Right ventricle myocardium superior (tissue), 1 donor: ENCODE data around the gene AKAP8L. TPM values are rescaled to one million over a fixed set of nuclear protein-coding genes. Genes with fewer than 3 reads are reported as not detected.
A peak's percentile ranks its signal among the peaks of the same experiment; 100 is the strongest.

Experiments used
- ATAC-seq: fragments of 200-7000 bp; cut with Tn5 transposase; one replicate; pipeline ENCODE4 v1.9.1; 2020; ENCODE audit warnings: mild to moderate bottlenecking; ENCODE audit not compliant: poor library complexity
- DNase-seq: peaks from one replicate; pipeline ENCODE4 v3.0.0-alpha.2; 2020
- intact Hi-C: fragments of 100-400 bp; cut with DNase I; formaldehyde crosslinking; loops from one replicate; pipeline ENCODE4 v1.11.2; 2022
- long read RNA-seq: library from polyadenylated mRNA; unstranded; transcript quantifications from one replicate; pipeline ENCODE4 v2.0.0, GENCODE V29; 2021
- total RNA-seq: library from RNA; stranded (reverse); fragmentation: NEBNext Ultra II Directional; extraction: Animal tissue kit (Norgen Biotek cat#: 25700); gene quantifications from one replicate; pipeline ENCODE4 v1.2.1, GENCODE V29; 2021
- donor health status: DM: no; HTN: yes; CAD: no; lungs with severe emphysema.

AKAP8L gene, protein sequence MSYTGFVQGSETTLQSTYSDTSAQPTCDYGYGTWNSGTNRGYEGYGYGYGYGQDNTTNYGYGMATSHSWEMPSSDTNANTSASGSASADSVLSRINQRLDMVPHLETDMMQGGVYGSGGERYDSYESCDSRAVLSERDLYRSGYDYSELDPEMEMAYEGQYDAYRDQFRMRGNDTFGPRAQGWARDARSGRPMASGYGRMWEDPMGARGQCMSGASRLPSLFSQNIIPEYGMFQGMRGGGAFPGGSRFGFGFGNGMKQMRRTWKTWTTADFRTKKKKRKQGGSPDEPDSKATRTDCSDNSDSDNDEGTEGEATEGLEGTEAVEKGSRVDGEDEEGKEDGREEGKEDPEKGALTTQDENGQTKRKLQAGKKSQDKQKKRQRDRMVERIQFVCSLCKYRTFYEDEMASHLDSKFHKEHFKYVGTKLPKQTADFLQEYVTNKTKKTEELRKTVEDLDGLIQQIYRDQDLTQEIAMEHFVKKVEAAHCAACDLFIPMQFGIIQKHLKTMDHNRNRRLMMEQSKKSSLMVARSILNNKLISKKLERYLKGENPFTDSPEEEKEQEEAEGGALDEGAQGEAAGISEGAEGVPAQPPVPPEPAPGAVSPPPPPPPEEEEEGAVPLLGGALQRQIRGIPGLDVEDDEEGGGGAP
- 74.5 TPM for total RNA-seq
- long read RNA-seq, transcript AKAP8L-201 (14 exons, 2,146 nt): major isoform, 147 of 203 reads
- long read RNA-seq, partial matches to known transcripts: 26 of 203 reads
- long read RNA-seq, other reads (novel, unspliced or antisense): 30 of 203 reads

DNA sequence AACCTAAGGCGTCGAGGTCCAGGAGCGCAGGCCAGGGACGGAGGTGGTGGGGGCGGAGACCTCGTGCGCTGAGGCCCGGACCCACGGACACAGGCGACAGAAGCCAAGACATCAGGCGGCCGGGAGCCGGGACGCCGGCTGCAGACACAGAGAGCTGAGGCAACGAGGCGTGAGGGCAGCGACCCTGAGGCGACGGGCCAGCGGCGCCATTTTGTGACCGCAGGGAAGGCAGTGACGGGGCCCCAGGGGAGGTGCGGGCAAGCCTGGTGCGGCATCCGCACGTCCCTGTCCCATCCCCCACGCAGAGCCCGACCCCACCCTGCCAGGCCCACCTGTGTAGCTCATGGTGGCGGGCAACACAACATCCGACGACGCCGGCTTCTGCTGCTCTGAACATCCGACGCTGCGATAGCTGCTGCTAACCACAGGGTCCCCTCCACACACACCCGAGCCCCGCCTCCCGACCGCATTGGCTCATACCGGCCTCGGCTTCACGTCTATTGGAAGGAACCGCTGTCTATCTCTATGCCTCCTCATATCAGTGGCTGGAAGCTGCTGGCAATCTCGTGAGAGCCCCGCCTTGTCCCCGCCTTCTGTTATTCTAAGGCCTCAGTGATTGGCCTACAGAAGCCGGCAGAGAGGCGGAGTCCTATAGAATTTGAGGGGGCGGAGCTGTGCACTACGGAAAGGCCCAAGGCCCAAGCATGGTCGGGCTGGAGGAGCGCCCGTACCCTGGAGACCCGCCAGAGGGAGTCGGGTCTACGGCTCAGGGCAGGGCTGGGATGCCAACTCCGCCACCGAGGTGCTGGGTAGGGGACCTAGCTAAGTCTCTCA, at the start of gene AKAP8L:
Gene AKAP8L, minus strand, starts transcription at position 410 of the 834 bp plus-strand sequence. Its CDS starts 65 bp downstream, at position 345.
- intact Hi-C loops: no loop called here
- ATAC-seq: peak; percentile 95
- DNase-seq: peak; percentile 99

DNA sequence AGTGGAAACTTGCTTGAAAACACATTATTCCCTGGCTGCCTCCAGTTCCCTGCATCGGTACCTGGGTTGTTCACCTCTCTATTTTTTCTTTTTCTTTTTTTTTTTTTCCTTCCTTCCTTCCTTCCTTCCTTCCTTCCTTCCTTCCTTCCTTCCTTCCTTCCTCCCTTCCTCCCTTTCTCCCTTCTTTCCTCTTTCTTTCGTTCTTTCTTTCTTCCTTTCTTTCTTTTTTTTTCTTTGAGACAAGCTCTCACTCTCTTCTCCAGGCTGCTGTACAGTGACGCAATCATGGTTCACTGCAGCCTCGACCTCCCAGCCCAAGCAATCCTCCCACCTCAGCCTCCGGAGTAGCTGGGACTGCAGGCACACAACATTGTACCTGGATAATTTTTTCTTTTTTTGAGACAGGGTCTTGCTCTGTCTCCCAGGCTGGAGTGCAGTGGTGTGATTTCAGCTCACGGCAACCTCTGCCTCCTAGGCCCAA, 49.0 kb upstream of the AKAP8L start:
- DNase-seq (no peak), ATAC-seq (no peak)
- intact Hi-C loops: no loop called here

DNA sequence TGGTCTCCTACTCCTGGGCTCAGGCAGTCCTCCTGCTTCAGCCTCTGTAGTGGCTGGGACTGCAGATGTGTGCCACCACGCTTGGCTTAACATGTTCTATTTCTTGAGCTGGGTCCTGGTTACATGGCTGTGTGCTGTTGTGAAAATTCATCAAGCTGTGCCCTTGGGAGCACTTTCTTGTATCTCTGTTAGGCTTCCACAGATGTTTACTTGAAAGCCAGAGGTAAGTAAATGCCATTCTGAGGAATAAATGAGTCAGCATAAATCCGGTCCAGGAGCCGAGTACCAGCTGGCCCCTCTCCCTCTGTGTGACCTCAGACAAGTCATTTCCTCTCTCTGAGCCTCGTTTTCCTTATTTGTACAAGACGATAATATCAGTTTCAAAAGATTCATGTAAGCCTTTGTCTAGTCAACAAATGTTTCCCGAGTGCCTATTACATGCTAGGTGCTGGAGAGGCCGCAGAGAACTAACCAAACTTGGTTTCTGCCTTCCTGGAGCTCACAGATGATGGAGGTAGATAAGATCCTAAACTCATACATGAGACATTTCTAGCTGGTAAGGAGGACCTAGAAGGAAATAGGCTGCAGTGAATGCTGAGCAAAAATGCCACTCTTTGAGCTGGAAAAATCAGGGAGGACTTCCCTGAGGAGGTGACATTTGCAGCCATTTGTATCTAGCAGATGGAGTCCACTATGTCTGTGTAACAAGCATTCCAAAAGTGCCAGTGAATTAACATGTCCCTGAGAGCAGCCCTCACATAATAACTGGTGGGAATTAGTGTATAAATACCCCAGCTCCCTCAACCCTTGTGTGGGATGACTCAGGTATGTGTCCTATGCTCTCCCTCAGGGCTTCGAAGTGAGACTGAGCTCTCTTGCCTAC, 48.3 kb upstream of the AKAP8L start:
- ATAC-seq (no peak), DNase-seq (no peak)
- intact Hi-C loops: no loop called here

DNA sequence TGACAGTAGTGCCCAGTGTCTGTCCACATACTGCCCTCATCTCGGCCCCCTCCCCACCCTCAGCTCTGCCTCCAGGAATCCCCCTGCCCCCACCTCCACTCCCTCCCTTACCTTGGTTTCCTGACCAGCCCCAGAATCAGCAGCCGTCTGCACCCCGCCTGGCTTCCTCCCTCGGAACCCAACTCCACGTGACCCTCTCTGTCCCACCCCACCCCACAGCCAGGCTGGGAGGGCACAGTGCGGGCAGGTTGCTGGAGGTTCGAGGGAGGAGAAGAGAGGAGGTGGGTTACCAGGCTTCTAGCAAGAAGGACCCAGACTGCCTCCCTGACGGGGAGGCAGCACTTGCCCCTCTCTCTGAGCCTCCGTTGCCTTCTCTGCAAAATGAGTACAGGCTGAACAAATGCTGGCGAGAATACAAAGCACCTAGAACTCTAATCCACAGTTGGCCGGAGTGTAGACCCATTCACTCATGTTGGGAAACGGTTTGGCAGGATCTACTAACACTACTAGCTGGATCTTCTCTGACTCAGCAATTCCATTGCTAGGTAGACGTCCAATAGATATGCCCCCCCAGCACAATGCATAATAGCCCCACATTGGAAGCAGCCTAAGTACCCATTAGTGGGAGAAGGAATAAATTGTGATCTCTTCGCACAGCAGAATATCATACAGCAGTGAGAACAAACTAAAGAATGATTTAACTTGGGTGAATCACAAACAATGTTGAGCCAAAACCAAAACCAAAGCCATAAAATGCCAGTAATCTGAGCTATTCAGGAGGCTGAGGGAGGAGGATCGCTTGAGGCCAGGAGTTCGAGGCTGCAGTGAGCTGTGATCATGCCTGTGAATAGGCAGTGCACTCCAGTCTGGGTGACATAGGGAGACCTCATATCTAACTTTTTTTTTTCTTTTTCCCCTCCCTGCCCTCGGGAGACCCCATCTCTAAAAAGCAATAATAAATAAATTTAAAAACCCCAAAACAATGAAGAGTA, 45.9 kb upstream of the AKAP8L start, which contains the start of gene RASAL3:
Gene RASAL3, minus strand, starts transcription at position 151 of the 992 bp plus-strand sequence. CDS start 186 bp downstream, outside the sequence.
- DNase-seq (no peak), ATAC-seq (peak; percentile 36)
- intact Hi-C loops: no loop called here

DNA sequence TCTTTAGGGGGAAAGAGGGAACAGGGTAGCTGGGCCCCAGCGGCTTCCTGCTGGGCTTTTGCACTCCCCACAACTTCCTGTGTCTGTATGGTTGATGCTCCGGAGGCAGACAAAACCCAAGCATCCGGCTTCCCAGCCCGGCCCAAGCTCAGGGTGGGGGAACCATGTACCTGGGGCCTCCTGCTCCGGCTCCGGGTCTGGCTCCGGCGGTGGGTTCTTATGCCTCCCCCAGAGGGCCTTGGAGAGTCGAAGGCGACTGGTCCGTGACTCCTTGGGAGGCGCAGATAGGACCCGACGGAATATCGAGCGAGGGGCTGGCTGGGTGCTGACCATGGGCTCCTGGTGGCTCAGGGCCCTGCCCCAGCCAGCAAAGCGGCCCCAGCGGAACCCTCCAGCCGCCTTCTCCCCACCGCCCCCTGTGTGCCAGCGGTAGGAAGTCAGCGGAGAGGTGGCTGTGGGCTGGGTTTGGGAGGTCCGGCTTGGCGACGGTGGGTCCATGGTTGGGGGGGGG, 45.1 kb upstream of the AKAP8L start:
- DNase-seq (peak; percentile 68), ATAC-seq (peak; percentile 58)
- intact Hi-C loops: no loop called here

DNA sequence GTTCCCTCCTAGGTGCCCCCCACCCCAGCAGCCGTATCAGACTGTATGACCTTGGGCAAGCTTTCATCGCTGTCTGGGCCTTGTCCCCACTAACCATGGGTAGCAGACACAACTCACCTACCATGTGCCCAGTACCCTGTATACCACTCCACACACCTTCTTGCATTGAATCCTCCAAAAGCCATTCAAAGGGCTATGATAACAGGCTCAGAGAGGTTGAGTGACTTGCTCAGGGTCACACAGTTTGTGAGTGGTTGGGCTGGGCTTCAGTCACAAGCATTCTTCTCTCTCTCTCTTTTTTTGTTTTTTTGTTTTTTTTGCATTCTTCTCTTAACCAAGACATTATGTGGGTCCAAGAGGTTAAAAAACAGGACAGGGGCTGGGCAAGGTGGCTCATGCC, 42.9 kb upstream of the AKAP8L start:
- intact Hi-C loops: no loop called here
- ATAC-seq (no peak), DNase-seq (no peak)

DNA sequence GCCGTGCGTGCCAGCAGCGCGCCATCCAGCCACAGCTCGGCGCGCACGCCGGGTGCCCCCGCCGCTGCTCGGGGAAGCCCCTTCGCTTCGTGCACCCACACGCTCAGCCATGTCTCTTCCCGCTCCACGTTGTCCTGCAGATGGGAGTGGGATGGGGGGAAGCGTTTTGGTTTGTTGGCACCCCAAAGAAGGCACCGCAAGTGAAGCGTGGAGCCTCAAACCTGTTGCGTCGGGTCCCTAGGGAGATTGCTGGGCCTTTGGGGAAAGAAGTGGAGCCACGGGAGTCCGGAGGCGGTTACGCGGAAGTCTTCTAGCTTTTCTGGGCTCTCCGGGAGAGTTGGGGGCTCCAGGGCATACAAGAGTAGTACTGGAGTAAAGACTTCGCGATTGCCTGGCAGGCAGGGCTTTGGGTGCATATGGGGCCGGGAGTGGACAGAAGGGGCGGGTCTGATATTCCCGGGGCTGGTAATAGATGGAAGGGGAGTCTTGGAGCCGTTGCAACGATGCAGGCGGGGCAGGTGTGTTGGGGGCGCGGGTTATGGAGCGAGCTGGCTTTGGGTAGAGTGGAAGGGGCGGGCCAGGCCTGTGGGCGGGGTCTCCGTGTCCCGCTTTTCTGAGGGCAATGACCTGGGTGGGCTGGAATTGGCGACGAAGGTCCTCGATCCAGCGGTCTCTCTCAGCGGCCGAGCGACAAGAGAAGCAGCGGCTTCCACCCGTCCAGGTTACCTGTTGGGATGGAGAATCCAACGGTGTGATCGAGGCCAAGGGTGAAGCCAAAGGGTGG, 39.1 kb upstream of the AKAP8L start:
- DNase-seq (no peak), ATAC-seq (no peak)
- intact Hi-C loops: no loop called here

DNA sequence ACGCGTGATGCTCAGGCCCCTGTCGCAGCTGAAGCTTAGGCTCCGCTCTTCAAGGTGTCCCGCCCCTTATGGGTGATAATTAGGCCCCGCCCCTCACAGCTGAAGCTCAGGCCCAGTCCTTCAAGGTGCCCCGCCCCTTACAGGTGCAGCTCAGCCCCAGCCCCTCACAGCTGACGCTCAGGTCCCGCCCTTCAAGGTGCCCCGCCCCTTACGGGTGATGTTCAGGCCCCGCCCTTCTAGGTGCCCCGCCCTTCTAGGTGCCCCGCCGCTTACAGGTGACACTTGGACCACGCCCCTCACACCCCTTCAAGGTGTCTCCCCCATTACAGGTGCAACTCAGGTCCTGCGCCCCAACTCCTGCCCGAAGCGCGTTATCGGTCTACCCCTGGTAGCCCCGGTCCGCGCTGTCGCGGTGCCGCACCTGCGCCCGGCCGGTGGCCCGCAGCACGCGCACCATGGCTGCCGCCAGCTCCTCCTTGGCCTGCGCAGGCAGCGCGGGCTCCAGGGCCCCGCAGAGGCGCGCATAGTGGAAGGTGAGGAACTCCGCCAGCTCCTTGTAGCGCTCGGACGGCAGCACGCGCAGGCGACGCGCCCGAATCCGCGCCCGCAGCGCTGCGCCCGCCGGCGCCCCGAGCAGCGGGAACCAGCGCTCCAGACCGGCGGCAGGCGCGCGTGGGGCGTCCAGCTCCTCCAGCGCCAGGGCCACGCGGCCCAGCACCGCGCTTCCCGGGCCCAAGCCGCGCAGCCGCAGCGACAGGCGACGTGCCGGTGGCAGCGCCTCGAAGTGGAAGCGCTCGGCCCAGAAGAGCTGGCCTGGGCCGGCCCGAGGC, 38.3 kb upstream of the AKAP8L start:
- intact Hi-C loops: no loop called here

DNA sequence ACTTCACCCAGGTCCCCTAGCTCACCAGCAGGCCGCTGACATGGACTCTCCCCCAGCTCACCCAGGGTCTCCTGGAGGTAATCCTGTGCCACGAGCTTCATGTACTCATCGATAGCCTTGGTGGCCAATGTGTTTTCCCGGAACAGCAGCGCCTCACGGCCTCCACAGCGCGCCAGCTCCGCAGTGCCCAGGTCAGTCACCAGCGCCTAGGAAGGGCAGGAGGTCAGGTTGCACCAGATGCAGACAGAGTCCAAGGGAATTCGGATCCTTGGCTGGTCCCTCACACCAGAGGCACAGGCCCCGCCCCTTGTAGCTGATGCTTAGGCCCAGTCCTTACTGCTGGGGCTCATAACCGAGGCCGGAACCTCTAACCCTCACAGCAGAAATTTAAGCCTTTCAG, 37.7 kb upstream of the AKAP8L start:
- ATAC-seq (no peak), DNase-seq (no peak)
- intact Hi-C loops: no loop called here

More for the DNA sequence above, 38.3 kb upstream of the AKAP8L start:
- no peak for DNase-seq
- no peak for ATAC-seq

DNA sequence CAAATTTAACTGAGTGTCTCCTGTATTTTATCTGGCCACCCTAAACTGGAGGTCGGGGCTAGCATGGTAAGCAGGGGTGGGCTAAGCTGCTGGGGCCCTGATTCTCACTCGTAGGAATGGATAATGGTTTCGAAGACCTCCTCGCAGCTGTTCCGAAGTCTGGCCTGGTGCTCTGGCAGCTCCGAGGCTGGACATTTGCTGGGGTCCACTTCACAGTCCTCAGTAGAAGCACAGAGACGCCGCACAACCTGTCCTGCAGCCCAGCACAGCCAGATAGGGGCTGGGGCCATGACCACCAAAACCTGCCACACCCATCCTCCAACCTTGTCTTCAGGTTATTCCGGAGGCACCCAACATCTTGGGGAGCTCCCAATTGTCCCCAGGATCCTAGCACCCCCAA, 37.2 kb upstream of the AKAP8L start:
- DNase-seq: no peak
- no peak for ATAC-seq
- intact Hi-C loops: no loop called here

DNA sequence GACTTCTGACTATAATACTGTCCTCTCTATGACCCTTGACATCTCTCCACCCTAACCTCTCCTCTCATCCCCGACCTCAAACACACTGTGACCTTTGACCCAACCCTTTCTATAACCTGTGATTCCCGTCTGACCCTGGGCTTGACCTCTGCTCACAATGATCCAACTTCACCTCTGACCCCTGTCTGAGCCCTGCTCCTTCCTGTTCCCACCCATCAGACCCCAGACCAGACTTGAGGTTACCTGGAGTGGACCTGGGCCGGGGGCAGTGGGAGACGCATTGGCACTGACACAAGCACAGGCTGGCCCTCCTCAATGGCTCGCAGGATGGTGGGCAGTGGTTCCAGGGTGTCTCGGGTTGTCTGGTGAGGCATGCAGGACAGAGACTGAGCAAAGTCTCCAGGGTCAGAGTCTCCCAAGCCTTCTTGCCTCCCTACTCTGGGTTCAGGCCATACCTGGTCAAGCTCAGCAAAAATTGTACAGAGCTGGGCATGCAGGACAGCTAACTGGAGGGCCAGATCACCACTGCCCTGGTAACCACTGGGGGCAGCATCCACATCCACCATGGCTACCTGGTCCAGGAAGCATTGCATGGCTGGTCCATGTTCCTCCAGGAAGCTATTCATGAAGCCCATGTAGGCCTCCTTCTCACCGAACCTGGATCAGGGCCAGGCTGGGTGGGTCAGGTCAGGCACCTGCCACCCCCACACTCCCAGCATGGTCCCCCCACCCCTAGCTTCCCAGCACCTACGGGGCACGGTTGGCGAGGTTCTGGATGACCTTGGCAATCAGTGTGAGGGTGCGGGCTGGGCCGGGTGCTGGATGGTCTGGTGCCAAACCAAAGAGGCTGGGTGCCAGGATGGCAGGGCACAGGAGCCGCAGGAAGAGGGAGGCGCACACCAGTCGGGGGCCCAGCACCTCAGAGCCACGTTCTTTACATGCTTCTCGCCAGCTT, 35.4 kb upstream of the AKAP8L start:
- DNase-seq (no peak), ATAC-seq (no peak)
- intact Hi-C loops: loop anchor here (5.0 kb wide), 1 partner anchor 103 kb away; no protein-coding TSS in a partner anchor

DNA sequence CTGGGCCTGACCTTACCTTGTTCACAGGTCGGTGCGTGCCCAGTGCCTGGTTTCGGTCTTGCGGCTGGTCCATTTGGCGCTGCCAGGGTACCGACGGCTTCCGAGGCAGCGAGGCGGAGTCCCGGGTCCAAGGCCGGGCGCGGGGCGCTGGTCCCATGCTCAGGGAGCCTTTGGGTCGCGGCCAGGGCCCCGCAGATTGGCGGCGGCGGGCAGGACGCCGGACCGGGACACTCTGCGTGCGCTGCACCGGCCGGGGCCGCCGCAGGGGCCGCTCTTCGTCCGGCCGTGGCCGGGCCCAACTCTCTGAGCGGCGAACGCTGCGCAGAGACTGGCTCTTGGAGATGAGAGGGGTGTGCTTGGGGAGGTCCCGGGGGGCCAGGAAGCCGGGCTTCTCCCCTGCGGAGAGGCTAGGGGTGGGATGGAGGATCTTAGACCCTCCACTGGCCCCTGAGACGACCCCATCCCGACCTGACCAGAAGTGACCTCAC, 34.3 kb upstream of the AKAP8L start:
- intact Hi-C loops: loop anchor here (5.0 kb wide), 1 partner anchor 104 kb away; no protein-coding TSS in a partner anchor
- no peak for DNase-seq
- peak; percentile 44 for ATAC-seq
